T follicular helper cell (primary cell): ENCODE measurements around the gene UBL5.
A peak's percentile ranks its signal among the peaks of the same experiment; 100 is the strongest.
"Not testable (repeated sequence)": the region's sequence is repeated elsewhere in the genome, so short reads cannot be mapped to it uniquely, and the experiment has no call there.

ENCODE experiments used
- DNase-seq: peaks from one replicate; pipeline ENCODE4 v3.0.0-alpha.2; 2020; ENCODE audit warnings: low read depth

The UBL5 gene

DNA sequence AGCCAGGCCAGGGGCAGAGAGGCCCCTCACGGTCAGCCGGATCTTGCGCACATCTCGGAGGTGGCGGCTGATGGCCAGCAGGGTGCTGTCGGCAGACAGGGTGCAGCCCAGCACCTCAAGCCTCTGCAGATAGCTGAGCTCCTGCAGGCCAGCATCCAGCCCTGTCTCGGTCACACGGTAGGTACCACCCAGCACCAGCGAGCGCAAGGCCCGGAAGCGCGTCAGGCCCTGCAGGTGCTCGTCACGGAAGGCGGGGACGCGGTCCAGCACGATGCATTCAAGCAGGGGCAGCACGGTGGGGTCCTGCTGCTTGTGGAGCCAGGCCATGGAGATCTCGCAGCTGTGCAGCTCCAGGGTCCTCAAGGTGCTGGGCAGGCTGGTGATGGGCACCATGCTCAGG, 16.6 kb upstream of the UBL5 start:
- no peak for DNase-seq

DNA sequence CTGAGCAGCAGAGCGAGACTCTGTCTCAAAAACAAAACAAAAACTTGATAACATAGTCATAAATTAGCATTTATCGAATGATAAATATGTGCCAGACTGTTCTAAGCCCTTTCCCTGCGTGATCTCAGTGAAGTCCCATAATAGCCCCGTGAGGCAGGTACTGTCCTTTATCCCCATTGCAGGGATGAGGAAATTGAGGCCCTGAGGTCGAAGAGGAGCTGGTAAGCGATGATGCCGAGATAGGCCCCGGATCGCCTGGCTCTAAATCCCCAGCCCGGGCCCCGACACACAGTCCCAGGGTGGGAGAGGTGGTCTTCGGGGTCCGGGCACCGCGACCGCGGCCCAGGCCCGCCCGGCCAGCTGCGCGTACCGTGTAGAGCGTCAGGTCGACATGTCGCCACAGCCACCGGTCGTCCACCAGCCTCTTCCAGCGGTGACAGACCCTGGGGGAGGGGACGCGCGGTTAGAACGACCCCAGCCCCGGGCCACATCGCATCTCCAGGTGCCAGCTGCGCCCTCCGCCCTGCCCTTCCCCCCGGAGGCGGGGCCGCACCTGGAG, 9.5 kb upstream of the UBL5 start:
- no peak for DNase-seq

DNA sequence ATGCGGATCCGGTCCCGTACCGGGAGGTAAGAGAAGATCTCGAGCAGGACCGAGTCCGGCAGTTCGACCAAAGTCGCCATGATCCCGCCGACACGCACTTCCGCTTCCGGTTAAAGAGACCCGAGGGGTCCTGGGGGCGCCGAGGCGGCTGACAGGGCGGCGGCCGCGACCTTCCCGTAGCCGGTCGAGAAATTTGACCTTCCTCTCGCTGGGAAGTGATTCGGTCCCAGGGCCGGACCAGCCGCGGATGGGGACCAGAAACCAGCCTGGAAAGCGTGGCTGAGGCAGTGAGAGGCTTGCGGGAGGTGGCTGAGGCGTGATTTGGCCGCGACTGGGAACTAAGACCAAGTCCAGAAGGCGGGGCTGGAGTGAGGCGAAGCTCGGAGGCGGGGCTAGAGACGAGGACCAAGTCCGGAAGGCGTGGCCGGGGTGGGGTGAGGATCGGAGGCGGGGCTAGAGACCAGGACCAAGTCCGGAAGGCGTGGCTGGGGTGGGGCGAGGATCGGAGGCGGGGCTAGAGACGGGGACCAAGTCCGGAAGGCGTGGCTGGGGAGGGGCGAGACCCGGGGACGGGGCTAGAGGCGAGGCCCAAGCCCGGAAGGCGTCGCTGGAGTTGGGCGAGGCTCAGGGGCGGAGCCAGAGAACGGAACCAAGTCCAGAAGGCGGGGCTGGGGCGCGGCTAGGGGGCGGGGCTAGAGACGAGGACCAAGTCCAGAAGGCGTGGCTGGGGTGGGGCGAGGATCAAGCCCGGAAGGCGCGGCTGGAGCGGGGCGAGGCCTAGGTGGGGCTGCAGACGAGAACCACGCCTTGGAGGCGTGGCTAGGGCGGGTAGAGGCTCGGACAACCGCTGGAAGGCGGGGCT, 8.8 kb upstream of the UBL5 start, which contains the start of gene FBXL12:
Gene FBXL12, minus strand, starts transcription at position 346 of the 862 bp plus-strand sequence. Its CDS starts 266 bp downstream, at position 80.
- DNase-seq = peak; percentile 100

DNA sequence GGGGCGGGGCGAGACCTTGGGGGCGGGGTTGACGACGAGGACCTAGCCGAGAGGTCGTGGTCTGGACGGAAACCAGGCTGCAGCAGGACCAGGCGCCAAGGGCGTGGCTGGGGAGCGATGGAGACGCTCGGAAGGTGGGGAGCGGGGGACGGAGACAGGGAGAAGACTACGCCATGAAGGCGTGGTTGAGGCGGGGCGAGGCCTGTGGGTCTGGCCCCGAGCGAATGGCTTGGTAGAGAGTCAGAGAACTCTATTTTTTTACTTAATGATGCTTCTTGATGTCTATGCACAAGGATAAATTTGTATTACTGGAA, 8.2 kb upstream of the UBL5 start:
- no peak for DNase-seq

DNA sequence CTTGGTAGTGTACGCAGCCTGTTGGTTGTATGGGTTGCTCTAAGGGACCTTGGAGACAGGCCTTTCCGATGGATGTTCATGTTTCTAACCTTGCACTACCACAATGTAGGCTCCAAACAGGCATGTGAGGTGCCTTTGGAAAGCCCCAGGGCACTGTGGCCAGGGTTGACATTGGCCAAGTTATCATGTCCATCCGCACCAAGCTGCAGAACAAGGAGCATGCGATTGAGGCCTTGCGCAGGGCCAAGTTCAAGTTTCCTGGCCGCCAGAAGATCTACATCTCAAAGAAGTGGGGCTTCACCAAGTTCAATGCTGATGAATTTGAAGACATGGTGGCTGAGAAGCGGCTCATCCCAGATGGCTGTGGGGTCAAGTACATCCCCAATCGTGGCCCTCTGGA, 7.7 kb upstream of the UBL5 start:
- not testable (repeated sequence) for DNase-seq

DNA sequence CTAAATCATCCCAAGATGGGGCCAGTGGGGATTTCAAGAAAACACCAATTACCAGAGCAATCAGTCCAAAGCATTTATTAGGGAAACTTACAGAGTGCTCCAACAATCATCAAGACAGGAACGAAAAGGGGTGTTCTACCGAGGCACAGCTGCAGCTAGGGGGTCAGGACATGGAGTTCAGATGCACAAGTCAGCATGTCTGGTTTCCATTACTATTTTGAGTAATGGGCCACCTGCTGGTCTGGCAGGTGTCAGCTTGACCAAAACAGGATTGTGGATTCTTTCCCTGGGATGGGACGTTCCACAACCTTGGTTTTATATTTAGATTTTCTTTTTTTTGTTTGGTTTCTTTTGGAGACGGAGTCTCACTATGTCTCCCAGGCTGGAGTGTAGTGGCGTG, 3.9 kb upstream of the UBL5 start:
- DNase-seq = no peak

DNA sequence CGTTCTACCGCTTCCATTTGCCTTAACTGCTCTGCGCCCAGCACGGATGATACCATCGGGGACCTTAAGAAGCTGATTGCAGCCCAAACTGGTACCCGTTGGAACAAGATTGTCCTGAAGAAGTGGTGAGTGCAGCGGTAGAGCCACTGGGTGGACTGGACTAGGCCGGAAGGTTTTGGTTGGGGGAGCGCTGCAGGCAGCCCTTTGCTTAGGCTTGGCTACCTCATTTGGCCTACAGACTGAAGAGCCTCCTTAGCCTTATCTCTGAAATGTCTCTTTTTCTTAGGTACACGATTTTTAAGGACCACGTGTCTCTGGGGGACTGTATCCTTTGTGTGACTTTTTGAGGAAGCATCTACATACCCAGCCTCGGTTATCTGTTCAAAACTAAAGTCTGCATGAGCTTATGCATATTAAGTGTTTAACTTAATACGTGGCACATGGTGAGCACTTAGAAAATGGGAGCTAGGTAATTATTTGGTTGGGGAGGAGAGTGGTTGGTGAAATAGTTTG, 889 bp downstream of the UBL5 start:
- no peak for DNase-seq

DNA sequence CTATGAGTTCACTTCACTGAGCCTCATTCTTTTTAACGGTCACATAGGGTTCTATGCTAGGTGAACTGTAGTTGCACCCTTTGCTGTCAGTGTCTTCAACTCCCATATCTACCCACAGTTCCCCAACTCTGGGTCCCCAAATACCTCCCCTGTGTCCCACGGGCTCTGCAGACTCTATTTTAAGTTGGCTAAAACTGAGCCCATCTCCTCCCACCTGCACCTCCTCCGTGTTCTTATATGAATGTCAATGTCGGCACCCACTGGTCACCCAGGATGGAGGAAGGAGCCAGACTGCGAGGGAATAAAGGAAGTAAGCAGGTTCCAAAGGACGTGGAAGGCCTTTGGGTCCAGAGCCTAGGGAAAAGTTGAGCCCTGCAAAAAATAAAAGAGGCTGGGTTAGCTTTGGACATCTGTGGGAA, 6.6 kb downstream of the UBL5 start:
- no peak for DNase-seq

DNA sequence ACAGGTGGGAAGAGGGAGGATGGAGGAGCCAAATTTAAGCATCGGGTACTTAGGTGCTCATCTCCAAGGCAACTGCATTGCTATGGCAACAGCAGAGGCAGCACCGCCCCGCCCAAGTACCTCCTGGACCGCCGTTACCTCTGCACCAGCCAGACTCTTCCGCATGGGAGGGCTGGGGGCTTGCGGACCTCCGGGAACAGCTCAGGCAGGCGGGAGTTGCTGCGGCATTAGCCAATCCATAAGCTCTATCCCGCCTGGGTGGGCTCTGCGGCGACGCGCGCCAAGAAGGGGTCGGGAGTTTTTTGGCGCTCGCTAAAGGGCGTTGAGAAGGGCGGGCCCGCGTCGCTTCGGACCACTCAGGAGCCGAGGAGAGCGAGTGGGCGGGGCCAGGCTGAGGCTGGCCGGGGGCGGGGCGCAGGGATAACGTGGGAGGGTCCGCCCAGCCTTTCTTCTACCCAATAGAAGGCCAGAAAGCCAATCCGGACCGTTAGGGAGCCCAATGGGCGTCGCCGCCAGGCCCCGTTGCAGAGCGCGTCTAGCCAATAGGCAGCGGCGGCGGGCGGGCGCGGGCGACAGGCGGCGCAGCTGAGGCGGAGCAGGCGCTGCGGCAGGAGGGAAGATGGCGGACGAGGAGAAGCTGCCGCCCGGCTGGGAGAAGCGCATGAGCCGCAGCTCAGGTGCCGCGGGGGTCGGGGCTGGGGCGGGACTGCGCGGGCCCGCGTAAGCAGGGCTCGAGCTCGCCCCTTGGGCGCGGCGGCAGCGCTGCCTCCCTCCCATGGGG, 7.2 kb downstream of the UBL5 start, which contains the start of gene PIN1:
Gene PIN1, plus strand, starts transcription at position 593 of the 781 bp plus-strand sequence. Its CDS starts 27 bp downstream, at position 620.
- peak; percentile 99 for DNase-seq

DNA sequence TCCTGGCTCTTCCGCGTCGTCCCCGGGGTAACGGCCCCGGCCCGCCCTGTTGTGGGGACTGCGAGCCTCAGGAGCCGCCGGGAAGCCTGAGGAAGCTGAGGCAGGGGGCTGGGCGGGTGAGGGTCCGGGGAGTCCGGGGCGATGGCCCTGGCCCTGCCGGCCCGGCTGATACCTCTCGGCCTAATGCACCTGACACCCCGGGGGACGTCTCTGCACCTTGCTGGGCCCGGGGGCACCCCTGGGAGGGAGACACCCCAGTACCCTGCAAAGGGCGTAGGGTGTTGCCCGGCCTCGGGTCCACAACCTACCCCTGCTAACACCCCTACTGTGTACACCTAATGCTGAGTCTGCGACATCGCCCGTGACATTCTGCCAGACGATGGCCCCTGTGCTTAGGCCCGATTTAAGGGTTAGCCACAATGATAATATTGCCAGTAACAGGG, 7.8 kb downstream of the UBL5 start:
- no peak for DNase-seq

DNA sequence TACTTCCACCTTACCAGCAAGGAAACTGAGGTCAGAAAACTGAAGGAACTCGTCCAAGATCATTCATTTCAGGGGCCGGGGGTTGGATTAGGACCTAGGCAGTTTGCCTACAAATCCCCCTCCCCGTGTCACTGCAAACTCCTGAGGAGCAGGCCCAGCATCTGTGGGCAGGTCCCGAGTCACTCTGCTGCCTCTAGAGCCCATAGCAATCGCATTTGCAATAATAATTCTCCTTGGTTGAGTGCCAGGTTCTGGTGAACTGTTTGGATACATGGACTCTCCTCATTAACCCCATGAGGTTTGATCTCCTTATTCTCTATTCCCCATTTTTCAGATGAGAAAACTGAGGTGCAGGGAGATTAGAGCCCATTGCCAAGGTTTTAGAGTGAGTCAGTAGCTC, 8.3 kb downstream of the UBL5 start:
- no peak for DNase-seq

DNA sequence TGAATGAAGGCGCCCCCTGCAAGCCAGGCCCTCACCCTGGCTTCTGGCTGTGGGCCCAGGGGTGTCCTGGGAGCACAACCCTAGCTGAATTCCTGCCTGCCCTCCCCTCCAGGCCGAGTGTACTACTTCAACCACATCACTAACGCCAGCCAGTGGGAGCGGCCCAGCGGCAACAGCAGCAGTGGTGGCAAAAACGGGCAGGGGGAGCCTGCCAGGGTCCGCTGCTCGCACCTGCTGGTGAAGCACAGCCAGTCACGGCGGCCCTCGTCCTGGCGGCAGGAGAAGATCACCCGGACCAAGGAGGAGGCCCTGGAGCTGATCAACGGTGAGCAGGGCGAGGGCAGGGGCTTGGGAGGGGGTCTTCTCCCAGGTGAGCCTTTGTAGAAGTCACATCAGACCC, 10.6 kb downstream of the UBL5 start:
- DNase-seq = no peak

DNA sequence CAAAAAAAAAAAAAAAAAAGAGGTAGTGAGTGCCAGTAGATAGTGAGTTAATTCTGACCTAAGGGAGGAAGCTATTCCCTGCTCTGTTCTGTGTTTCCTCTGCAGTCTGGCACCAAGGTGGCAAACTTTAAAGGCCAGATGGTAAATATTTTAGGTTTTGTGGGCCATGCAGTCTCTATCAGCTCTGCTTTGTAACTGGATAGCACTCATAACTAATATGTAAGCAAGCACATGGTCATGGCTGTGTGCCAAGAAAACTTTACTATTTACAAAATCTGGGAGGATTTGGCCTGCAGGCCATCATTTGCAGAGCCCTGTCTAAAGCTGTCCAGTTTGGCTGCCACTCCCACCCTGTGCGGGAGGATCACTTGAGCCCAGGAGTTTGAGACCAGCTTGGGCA, 11.7 kb downstream of the UBL5 start:
- no peak for DNase-seq

DNA sequence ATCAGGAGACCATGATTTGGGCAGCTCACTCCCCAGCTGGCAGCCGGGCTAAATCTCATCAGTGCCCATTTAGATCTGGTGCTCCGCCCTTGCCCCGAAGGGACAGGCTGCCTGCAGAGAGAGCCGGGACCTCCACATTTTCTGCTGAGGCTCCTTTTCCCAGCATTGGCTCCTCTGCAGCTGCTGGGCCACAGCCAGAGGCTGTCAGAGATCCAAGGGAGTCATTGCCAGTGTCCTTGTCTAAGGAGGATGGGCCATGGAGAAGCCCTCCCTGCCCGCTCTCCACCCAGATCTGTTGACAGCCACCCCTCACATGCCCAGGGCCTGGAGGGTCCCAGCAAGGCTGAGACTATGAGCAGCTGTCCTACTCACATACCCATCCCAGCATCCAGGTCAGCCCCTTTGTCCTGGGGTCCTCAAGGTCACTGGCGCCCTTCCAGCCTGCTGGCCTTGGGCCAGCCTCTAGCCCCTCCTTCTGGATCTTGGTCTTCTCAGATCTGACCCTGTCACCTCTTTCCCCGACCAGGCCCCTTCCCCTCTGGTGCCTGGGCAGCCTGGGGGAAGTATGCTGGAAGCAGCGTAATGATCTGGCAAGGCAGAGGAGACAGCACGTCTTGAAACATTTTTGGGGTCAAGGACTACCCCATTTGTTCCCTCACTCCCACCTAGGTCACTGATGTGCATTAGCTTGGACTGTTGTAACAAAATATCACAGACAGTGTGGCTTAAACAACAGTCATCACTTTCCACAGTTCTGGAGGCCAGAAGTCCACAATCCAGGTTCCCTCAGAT, 15.3 kb downstream of the UBL5 start:
- DNase-seq = no peak

DNA sequence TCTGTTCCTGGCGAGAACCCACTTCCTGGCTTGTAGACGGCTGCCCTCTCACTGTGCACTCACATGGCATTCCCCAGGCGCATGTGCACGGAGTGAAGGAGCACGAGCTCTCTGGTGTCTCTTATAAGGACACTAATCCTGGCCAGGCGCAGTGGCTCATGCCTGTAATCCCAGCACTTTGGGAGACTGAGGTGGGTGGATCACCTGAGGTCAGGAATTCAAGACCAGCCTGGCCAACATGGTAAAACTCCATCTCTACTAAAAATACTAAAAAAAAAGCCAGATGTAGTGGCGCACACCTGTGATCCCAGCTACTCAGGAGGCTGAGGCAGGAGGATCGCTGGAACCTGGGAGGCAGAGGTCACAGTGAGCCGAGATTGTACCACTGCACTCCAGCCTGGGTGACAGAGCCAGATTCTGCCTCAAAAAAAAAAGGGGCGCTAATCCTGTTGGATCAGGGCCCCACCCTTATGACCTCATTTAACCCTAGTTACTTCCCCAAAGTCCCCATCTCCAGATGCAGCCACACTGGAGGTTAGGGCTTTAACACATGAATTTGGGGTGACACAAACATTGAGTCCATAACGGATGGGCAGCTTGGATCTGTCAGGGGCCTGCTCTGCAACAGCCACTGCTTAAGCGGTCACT, 16.0 kb downstream of the UBL5 start:
- not testable (repeated sequence) for DNase-seq

DNA sequence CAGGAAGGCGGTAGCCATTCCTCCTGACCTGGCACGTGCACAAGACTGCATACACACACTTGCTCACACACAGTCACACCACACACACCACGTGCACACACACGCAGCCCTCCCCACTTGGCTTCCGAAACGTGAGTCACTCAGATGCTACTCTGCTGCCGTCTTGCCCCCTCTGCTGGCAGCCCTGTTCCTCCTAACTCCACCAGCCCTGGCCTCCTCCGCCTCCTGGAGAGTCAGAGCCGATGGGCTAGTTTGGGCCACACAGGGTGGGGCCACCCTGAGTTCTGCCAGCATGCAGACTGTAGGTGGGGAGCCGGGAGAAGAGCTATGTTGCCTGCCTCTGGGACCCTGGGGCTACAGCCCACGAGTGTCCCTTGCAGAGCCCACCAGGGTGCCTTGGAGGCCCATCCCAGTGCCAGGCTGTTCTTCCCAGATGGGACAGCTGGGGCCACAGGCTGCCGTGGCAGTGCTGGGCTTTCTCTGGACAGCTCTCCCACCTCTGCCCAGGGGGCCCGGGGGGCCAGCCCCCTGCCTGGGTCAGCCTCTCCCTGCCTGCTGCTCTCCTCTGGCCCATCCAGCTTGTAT, 19.5 kb downstream of the UBL5 start:
- DNase-seq = no peak

DNA sequence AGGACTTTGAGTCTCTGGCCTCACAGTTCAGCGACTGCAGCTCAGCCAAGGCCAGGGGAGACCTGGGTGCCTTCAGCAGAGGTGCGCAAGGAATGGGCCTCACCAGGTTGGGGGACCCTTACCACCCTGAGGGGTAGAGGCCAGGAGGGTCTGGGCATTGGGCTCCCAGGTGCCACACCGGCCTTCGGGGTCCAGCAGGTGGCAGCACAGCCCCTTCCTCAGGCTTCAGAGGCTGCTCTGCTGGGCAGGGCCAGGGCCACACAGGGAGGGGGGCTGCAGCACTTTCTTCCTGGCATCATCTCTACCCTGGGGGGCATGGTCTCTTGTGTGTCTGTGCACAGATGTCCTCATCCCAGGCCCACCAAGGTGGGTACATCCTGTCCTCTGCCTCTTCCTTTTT, 20.3 kb downstream of the UBL5 start:
- DNase-seq = peak; percentile 18

DNA sequence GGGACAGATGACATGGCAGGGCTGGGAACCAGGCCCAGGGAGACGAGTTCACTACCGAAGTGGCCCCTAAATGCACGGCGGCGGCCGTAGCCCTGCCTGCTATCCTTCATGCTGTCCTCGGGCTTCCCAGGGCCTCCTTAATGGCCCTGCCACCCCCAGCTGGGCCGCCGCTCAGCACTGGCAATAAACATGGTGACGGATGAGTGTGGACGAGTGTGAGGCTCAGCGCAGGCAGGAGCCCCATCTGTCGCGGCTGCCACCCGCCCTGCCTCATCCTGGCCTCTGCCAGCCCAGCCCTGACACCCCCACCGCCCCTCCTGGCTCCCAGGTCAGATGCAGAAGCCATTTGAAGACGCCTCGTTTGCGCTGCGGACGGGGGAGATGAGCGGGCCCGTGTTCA, 21.0 kb downstream of the UBL5 start:
- no peak for DNase-seq

DNA sequence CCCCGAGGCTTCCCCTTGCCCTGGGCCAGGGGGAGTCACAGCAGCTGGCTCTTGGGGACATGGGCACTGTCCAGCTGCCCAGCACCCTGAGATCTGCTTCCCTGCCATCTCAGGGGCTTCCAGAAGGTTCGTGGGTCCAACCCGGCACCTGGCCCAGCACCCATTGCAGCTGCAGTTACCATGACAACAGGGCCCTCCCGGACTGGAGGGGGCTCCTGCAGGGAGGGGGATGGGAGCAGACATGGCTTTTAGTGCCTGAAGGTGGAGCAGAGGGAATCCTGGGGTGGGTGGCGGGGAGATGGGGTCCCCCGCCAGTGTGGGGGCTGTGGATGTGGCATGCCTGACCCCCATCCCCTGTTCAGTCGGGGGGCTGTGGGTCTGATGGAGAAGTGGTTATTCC, 22.1 kb downstream of the UBL5 start:
- DNase-seq = no peak

DNA sequence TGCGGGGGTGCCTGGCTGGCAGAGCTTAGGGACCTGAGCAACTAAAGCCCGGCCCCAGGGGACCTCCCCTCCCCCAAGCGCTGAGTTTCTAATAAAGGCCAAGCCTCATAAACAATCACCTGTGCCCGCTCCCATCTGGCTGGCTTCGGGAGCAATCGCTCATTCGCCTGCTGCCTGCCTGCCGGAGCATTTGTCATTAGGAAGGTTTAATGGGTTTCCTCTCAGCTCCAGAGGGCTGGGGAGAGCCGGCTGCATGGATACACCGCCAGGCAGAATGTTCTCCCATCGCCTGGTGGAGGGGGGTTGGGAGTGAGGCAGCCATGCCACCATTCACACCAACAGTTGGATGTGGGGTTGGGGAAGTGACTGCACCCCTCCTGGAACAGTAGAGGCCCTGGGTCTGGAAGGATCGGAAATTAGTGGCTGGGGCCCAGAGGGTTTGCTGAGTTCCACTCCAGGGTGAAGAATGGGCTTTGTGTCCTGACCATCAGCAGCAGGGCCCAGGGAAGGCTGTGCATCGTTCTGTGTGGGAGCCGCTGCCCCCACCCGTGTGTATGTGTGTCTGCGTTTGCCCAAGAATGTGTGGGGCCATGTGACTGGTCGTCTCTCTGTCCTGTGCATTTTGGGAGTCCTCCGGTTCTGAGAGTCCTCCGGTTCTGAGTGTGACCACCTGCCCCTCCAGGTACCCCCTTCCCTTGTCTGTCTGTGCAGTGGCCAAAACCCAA, 22.7 kb downstream of the UBL5 start:
- no peak for DNase-seq
